HEK293T (cell line): ENCODE results near the gene FNBP1L.

ENCODE experiments used
- ARNT ChIP-seq: fragments of 450-650 bp; IDR thresholded peaks from 2 replicates; pipeline ENCODE4 v1.6.1; 2017; ENCODE audit warnings: mild to moderate bottlenecking
- CTBP1 ChIP-seq: fragments of 450-650 bp; IDR thresholded peaks from 2 replicates; pipeline ENCODE4 v1.6.1; 2016; ENCODE audit warnings: borderline replicate concordance
- ELF4 ChIP-seq: fragments of 450-650 bp; IDR thresholded peaks from 2 replicates; pipeline ENCODE4 v1.6.1; 2017; ENCODE audit warnings: antibody characterized with exemption

GRCh38 chr1:93500275-93500674, 52.4 kb downstream of the FNBP1L start:
- TF ChIP-seq CTBP1 (no peak), ARNT (no peak), ELF4 (no peak)
